RWPE2 (cell line): Measurements from ENCODE around the gene ZNF446.

ENCODE experiments used
- ATAC-seq: fragments of 200-7000 bp; cut with Tn5 transposase; 3 replicates; pipeline ENCODE4 v1.9.1; 2021; ENCODE audit warnings: low read depth
- DNase-seq: peaks from one replicate; pipeline ENCODE4 v3.0.0-alpha.2; 2020; ENCODE audit warnings: low spot score
- H3K27ac ChIP-seq: fragments of 450-650 bp; 2 replicates; pipeline ENCODE4 v1.5.1; 2017; ENCODE audit warnings: mild to moderate bottlenecking; ENCODE audit not compliant: poor library complexity, severe bottlenecking
- H3K27me3 ChIP-seq: fragments of 250-450 bp; sonication (Bioruptor Pico); 2 replicates; pipeline ENCODE4 v1.5.1; 2021; ENCODE audit warnings: mild to moderate bottlenecking, moderate library complexity; ENCODE audit not compliant: insufficient read depth, poor library complexity, severe bottlenecking
- H3K36me3 ChIP-seq: fragments of 250-450 bp; sonication (Bioruptor Pico); 2 replicates; pipeline ENCODE4 v1.5.1; 2020; ENCODE audit warnings: low read depth, mild to moderate bottlenecking, moderate library complexity
- H3K4me1 ChIP-seq: fragments of 250-450 bp; sonication (Bioruptor Pico); 2 replicates; pipeline ENCODE4 v1.5.1; 2021; ENCODE audit warnings: mild to moderate bottlenecking, moderate library complexity; ENCODE audit not compliant: insufficient read depth, poor library complexity, severe bottlenecking
- H3K4me3 ChIP-seq: fragments of 250-450 bp; sonication (Bioruptor Pico); 2 replicates; pipeline ENCODE4 v1.5.1; 2021; ENCODE audit warnings: mild to moderate bottlenecking, moderate library complexity; ENCODE audit not compliant: severe bottlenecking
- H3K9me3 ChIP-seq: fragments of 250-450 bp; sonication (Bioruptor Pico); 2 replicates; pipeline ENCODE4 v1.5.1; 2021; ENCODE audit warnings: mild to moderate bottlenecking, moderate library complexity; ENCODE audit not compliant: severe bottlenecking
- TF ChIP-seq, protein P1 (sequence below): fragments of 450-650 bp; IDR thresholded peaks from one replicate; pipeline ENCODE4 v1.5.1; 2017; ENCODE audit warnings: mild to moderate bottlenecking, moderate library complexity; ENCODE audit not compliant: poor library complexity, severe bottlenecking

ZNF446 gene

DNA sequence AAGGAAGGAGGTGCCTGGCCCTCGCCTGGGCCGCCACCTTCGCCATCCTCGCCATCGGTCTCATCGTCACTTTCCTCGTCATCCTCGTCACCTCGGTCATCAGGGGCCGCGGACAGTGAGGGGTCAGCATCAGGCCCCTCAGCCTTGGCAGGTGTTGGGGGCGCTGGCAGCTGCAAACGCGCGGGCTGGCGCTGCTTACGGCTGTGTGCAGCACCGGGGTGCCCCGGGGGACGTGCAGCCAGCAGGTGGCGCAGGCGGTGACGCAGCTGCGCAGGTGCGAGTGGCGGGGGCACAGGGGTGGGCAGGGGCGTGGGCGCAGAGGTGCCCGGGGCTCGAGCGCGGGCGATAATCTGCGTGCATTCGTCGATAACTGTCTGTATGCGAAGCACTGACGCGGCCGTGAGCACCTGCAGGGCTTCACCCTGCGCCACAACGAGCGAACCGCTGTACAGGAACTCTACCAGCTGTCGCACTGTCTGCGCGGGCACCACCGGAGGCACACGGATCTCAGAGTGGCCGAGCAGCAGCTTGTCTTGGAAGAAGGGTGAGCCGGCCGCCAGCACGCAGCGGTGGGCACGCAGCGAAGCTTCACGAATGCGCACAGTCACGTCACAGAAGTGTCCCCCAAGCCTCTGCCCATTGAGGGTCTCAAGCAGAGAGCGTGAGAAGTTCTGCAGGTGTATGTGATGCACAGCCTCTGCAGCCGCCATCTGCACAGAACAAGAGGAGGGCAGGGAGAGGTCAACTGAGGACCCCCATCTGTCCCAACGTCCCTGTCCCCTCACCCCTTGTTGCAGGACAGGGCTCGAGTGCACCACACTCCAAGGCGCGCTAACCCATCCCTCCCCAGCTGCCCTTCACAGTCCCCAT lies 41.0 kb downstream of the ZNF446 start:
- H3K27ac ChIP-seq = no peak overlapping the region
- H3K27me3 ChIP-seq = no peaks in the 10 kb centered on the region
- no peaks in the 10 kb centered on the region for H3K9me3 ChIP-seq
- ATAC-seq (no peak), DNase-seq (no peak)
- H3K36me3 ChIP-seq = peaks cover 6% of the 10 kb centered on the region
- H3K4me3 ChIP-seq = no peak overlapping the region
- H3K4me1 ChIP-seq = peaks cover 3% of the 10 kb centered on the region
- TF ChIP-seq, protein P1, sequence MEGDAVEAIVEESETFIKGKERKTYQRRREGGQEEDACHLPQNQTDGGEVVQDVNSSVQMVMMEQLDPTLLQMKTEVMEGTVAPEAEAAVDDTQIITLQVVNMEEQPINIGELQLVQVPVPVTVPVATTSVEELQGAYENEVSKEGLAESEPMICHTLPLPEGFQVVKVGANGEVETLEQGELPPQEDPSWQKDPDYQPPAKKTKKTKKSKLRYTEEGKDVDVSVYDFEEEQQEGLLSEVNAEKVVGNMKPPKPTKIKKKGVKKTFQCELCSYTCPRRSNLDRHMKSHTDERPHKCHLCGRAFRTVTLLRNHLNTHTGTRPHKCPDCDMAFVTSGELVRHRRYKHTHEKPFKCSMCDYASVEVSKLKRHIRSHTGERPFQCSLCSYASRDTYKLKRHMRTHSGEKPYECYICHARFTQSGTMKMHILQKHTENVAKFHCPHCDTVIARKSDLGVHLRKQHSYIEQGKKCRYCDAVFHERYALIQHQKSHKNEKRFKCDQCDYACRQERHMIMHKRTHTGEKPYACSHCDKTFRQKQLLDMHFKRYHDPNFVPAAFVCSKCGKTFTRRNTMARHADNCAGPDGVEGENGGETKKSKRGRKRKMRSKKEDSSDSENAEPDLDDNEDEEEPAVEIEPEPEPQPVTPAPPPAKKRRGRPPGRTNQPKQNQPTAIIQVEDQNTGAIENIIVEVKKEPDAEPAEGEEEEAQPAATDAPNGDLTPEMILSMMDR = no peak

DNA sequence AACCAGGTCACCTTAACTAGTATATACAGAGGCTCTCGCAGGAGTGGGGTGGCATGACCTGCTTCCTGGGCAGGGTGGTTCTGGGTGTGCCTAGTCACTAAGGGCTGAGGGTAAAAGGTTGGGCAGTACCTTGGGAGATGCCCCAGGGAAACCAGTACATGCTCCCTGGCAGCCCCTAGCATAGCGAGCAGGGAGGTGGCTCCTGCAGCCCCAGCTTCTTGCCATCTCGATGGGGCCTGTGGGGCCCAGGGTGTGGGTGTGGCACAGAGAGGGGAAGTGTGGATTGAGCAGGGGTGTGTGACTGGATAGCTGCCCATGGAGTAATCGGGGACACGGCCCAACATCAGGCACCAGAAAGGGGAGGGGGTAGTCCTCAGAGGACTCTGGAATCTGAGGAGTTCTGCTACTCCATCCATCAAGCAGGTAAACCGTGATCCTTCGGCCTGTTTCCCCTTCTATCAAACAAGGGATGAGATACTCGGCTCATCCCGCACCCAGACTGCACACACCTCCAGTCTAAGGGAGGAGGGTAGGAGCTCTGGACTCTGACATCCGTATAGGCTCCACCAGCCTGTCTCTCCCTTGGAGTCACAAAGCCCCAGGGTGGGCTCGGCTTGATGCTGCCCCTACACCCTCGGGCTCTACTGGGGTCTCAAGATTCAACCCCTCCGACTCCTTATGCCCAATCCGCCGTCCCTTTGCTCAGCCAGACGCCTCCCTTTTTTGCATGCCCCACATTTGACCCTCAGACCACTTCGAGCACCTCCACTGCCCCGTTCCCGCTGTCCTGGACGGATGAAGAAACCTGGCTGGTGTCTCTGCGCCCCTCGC lies 42.3 kb downstream of the ZNF446 start:
- H3K27me3 ChIP-seq = no peaks in the 10 kb centered on the region
- no peaks in the 10 kb centered on the region for H3K9me3 ChIP-seq
- H3K4me1 ChIP-seq = peaks cover 3% of the 10 kb centered on the region
- no peak for ATAC-seq
- TF ChIP-seq, protein P1 = no peak
- peak overlapping the region; percentile 92 for H3K27ac ChIP-seq
- peak overlapping the region; percentile 54 for H3K4me3 ChIP-seq
- peaks cover 6% of the 10 kb centered on the region for H3K36me3 ChIP-seq
- no peak for DNase-seq

DNA sequence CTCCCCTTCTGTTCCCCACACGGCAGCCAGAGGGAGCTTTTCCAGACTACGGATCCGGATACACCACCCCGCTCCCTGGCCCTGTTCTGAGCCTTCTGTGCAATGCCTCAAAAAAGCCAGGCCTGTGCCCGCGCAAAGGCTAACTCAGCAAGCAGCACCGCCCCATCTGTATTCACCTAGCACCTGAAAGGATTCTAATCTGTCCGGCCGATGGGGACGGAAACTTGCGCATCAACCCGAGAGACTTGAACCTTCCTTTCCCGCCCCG lies 42.9 kb downstream of the ZNF446 start:
- Histone ChIP-seq H3K27ac (peak overlapping the region; percentile 92), H3K4me3 (peak overlapping the region; percentile 54), H3K27me3 (no peaks in the 10 kb centered on the region), H3K36me3 (peaks cover 6% of the 10 kb centered on the region), H3K9me3 (no peaks in the 10 kb centered on the region), H3K4me1 (peaks cover 3% of the 10 kb centered on the region)
- no peak for DNase-seq
- TF ChIP-seq, protein P1 = peak; percentile 69
- peak; percentile 41 for ATAC-seq

DNA sequence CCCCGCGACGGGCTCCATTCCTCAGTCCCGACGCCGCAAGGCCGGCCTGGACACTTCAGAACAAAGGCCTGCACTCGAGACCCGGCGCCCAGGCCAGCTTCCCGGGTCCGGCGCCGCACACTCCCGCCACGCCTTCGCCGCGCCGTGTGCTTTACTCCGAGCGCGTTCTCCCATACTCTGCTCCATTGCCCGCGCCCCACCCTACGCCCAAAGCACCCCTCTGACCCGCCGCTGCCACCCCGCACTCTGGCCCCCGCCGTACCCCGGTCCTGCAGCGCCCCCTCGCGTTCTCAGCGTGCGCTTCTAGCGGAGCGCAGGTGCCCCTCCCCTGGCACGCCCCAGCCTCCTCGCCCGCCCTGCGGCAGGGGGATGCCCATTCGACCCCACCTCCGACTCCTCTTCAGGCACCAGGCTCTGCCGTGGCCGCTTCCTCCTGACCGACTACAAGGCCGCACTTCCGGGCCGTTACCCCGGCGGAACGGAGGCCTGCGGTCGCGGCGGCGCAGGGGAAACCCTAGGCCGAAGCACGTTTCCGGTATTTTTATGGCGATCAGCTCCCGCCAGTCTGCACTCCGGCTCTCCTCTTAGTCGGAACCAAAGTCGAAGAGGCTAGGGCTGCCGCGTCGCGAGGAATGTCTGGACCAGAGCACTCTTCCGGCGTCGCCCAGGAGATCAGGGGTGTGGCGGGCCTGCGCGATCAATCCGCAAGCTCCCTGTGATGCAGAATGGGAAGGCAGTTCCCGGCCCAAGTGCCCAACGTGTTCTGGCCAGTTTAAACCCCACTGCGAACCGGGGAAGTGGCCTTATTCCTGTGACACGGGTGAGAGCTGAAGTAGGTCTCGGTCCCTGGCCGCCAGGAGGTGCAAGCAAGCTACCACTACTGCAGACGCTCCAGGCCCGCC lies 43.5 kb downstream of the ZNF446 start, which contains the start of gene ZBTB45:
TSS of gene ZBTB45 (minus strand) at position 456 of the 902 bp plus-strand sequence. CDS start 2,137 bp downstream, outside the sequence.
- ATAC-seq (peak; percentile 83), DNase-seq (peak; percentile 92)
- H3K27me3 ChIP-seq = no peaks in the 10 kb centered on the region
- H3K4me3 ChIP-seq = peak within 1 kb of the TSS; percentile 54
- H3K9me3 ChIP-seq = no peaks in the 10 kb centered on the region
- peak within 1 kb of the TSS; percentile 92 for H3K27ac ChIP-seq
- H3K36me3 ChIP-seq = peaks cover 6% of the 10 kb centered on the region
- TF ChIP-seq, protein P1 = peak; percentile 88
- H3K4me1 ChIP-seq = peaks cover 3% of the 10 kb centered on the region
